Measurements from ENCODE around the gene MRPS16.

Gene MRPS16

DNA sequence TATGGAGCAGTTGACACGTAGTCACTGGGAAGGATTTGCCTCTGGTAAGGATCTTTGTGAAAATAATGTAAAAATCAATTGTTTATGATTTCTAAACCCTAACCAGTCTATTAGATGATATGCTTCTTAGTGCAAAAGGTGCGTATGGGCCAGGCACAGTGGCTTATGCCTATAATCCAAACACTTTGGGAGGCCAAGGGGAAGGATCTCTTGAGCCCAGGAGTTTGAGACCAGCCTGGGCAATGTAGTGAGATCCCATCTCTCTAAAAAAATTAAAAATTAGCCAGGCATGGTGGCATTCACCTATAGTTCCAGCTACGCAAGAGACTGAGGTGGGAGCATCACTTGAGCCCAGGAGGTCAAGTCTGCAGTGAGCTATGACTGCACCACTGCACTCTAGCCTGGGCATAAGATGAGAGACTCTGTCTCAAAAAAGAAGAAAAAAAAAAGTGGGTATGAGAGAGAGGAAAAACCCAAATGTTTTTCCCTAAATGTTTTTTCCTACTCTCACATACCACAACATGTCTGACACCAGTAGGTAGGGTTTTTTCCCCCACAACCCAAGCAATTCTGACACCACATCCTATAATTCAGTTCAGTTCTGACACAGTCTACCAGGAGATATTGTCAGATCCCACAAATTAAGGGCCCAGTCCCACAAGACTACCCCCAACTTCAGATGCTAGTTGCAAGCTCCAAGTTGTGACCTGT, 41.9 kb downstream of the MRPS16 start:
- Histone ChIP-seq H3K9me3 (no peaks in the 10 kb centered on the region), H3K27me3 (no peaks in the 10 kb centered on the region), H3K4me3 (ENCODE audit: low read depth, low read length) (no peak overlapping the region), H3K36me3 (no peaks in the 10 kb centered on the region), H3K4me1 (no peaks in the 10 kb centered on the region)
- DNase-seq, result no peak
- TF ChIP-seq, protein P1, sequence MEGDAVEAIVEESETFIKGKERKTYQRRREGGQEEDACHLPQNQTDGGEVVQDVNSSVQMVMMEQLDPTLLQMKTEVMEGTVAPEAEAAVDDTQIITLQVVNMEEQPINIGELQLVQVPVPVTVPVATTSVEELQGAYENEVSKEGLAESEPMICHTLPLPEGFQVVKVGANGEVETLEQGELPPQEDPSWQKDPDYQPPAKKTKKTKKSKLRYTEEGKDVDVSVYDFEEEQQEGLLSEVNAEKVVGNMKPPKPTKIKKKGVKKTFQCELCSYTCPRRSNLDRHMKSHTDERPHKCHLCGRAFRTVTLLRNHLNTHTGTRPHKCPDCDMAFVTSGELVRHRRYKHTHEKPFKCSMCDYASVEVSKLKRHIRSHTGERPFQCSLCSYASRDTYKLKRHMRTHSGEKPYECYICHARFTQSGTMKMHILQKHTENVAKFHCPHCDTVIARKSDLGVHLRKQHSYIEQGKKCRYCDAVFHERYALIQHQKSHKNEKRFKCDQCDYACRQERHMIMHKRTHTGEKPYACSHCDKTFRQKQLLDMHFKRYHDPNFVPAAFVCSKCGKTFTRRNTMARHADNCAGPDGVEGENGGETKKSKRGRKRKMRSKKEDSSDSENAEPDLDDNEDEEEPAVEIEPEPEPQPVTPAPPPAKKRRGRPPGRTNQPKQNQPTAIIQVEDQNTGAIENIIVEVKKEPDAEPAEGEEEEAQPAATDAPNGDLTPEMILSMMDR (IDR thresholded peaks at IDR 0.05; ENCODE audit: low read depth, low read length), result no peak

DNA sequence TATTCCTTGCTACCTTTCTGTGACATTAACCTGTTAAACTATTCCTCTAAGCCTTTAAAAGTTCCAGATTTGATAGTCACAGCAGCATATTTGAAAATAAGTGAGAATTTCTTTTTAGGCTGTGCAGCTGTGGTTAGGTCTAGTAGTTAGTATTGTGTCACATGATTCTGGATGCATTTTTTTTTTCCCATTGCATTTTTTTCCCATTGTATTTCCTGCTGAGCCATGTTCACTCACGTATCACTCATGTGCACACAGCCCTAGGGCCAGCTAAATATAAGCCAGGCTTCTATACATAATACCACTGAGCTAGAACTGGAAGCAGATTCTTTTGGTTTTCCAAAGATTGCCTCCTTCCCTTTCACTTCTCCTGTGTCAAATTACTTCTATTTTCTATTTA, 42.7 kb downstream of the MRPS16 start:
- Histone ChIP-seq H3K36me3 (no peaks in the 10 kb centered on the region), H3K4me1 (no peaks in the 10 kb centered on the region), H3K4me3 (ENCODE audit: low read depth, low read length) (no peak overlapping the region), H3K9me3 (no peaks in the 10 kb centered on the region), H3K27me3 (no peaks in the 10 kb centered on the region)
- DNase-seq, result no peak
- TF ChIP-seq, protein P1 (IDR thresholded peaks at IDR 0.05; ENCODE audit: low read depth, low read length), result no peak

DNA sequence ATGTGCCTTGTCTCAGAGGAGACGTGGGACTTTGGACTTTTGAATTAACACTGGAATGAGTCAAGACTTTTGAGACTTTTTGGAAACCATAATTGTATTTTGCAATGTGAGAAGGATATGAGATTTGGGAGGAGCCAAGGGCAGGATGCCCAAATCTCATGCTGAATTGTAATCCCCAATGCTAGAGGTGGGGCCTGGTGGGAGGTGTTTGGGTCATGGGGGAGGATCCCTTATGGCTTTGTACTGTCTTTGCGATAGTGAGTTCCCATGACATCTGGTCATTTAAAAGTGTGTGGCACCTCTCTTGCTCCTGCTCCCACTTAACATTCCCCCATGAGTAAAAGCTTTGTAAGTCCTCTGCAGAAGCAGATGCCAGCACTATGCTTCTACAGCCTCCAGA, 44.6 kb downstream of the MRPS16 start:
- H3K4me3 ChIP-seq (ENCODE audit: low read depth, low read length), result no peak overlapping the region
- no peaks in the 10 kb centered on the region for H3K27me3 ChIP-seq
- DNase-seq, result no peak
- H3K36me3 ChIP-seq, result no peaks in the 10 kb centered on the region
- H3K9me3 ChIP-seq, result no peaks in the 10 kb centered on the region
- TF ChIP-seq, protein P1 (IDR thresholded peaks at IDR 0.05; ENCODE audit: low read depth, low read length), result no peak
- H3K4me1 ChIP-seq, result no peaks in the 10 kb centered on the region

DNA sequence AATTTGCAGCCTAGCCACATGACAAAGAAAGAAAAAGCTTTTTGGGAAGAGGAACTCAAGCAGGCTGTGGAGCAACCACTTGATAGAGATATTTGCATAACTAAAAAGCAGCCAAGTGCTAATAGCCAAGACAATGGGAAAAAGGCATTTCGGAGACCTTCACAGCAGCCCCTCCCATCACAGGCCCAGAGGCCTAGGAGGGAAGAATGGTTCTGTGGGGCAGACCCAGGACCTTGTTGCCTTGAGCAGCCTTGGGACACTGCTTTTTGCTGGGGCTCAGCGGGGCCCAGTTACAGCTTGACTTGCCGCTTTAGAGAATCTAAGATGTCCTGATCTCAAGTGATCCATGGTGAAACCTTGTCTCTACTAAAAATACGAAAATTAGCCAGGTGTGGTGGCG, 46.1 kb downstream of the MRPS16 start:
- DNase-seq, result no peak
- no peak overlapping the region for H3K4me3 ChIP-seq (ENCODE audit: low read depth, low read length)
- TF ChIP-seq, protein P1 (IDR thresholded peaks at IDR 0.05; ENCODE audit: low read depth, low read length), result no peak
- H3K36me3 ChIP-seq, result no peaks in the 10 kb centered on the region
- no peaks in the 10 kb centered on the region for H3K27me3 ChIP-seq
- no peaks in the 10 kb centered on the region for H3K4me1 ChIP-seq
- H3K9me3 ChIP-seq, result no peaks in the 10 kb centered on the region

DNA sequence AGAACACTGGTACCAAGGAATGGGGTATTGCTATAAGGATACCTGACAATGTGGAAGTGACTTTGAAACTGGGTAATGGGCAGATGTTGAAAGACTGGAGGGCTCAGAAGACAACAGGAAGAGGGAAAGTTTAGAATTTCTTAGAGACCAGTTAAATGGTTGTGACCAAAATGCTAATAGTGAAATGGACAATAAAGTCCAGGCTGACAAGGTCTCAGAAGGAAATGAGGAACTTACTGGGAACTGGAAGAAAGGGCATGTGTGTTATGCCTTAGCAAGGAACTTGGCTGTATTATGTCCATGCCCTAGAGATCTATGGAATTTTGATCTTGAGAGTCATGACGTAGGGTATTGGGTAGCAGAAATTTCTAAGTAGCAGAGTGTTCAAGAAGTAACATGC, 46.6 kb downstream of the MRPS16 start:
- no peak for DNase-seq
- Histone ChIP-seq H3K4me3 (ENCODE audit: low read depth, low read length) (no peak overlapping the region), H3K9me3 (no peaks in the 10 kb centered on the region), H3K27me3 (no peaks in the 10 kb centered on the region), H3K4me1 (no peaks in the 10 kb centered on the region), H3K36me3 (no peaks in the 10 kb centered on the region)
- TF ChIP-seq, protein P1 (IDR thresholded peaks at IDR 0.05; ENCODE audit: low read depth, low read length), result no peak

DNA sequence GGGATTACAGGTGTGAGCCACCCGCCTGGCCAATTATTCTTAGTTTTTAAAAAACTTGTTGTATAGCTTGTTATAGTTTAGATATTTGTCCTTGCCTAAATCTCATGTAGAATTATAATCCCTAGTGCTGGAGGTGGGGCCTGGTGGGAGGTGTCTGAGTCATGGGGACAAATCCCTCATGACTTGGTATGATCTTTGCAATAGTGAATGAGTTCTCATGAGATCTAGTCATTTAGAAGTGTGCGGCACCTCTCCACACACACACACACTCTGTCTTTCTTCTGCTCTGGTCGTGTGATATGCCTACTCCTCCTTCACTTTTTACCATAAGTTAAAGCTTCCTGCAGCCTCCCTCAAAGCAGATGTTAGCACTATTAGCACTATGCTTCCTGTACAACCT, 47.4 kb downstream of the MRPS16 start:
- H3K4me1 ChIP-seq, result no peaks in the 10 kb centered on the region

More for the DNA sequence above, 47.4 kb downstream of the MRPS16 start:
- Histone ChIP-seq H3K27me3 (no peaks in the 10 kb centered on the region), H3K36me3 (no peaks in the 10 kb centered on the region), H3K4me3 (ENCODE audit: low read depth, low read length) (no peak overlapping the region), H3K9me3 (no peaks in the 10 kb centered on the region)
- DNase-seq, result no peak
- TF ChIP-seq, protein P1 (IDR thresholded peaks at IDR 0.05; ENCODE audit: low read depth, low read length), result no peak
